Central memory CD8-positive, alpha-beta T cell (primary cell): ENCODE results near the gene FYTTD1.

Experiments used
- ATAC-seq: fragments of 150-1000 bp; cut with Tn5 transposase; replicated peaks from 2 replicates; pipeline ENCODE4 v1.10.0; 2022; ENCODE audit warnings: mild to moderate bottlenecking, moderate FRiP score, moderate number of reproducible peaks; ENCODE audit not compliant: poor library complexity, severe bottlenecking; ENCODE audit errors: extremely low read depth
- DNase-seq, 2 donors: peaks; one replicate each; pipeline ENCODE4 v3.0.0; 2021; ENCODE audit warnings: low spot score in 2 of 2
- H3K27ac Mint-ChIP-seq: one replicate; pipeline ENCODE4 v1.8.0; 2022; ENCODE audit warnings: low read depth, mild to moderate bottlenecking, moderate library complexity, mixed read lengths
- H3K27me3 Mint-ChIP-seq: one replicate; pipeline ENCODE4 v1.8.0; 2022; ENCODE audit warnings: mixed read lengths
- H3K36me3 Mint-ChIP-seq: one replicate; pipeline ENCODE4 v1.8.0; 2022; ENCODE audit warnings: mild to moderate bottlenecking, moderate library complexity, mixed read lengths; ENCODE audit not compliant: insufficient read depth
- H3K4me1 Mint-ChIP-seq: one replicate; pipeline ENCODE4 v1.8.0; 2022; ENCODE audit warnings: mixed read lengths
- H3K4me3 Mint-ChIP-seq: one replicate; pipeline ENCODE4 v1.8.0; 2022; ENCODE audit warnings: mild to moderate bottlenecking, moderate library complexity, mixed read lengths
- H3K9me3 Mint-ChIP-seq: one replicate; pipeline ENCODE4 v1.8.0; 2022; ENCODE audit warnings: mixed read lengths

Gene FYTTD1

GRCh38 chr3:197801891-197802778 lies 52.5 kb downstream of the FYTTD1 start:
- H3K27me3 Mint-ChIP-seq, result no peaks in the 10 kb centered on the region
- peaks cover 46% of the 10 kb centered on the region for H3K4me1 Mint-ChIP-seq
- peak overlapping the region; percentile 66 for H3K27ac Mint-ChIP-seq
- peaks cover 5% of the 10 kb centered on the region for H3K36me3 Mint-ChIP-seq
- peak; percentile 77 for ATAC-seq
- DNase-seq, result no peak
- no peaks in the 10 kb centered on the region for H3K9me3 Mint-ChIP-seq
- H3K4me3 Mint-ChIP-seq, result peak overlapping the region; percentile 21

- no peak overlapping the region for H3K4me3 Mint-ChIP-seq
- ATAC-seq, result no peak
- DNase-seq, result no peak
- no peaks in the 10 kb centered on the region for H3K9me3 Mint-ChIP-seq
- no peaks in the 10 kb centered on the region for H3K27me3 Mint-ChIP-seq
- no peak overlapping the region for H3K27ac Mint-ChIP-seq
- peaks cover 5% of the 10 kb centered on the region for H3K36me3 Mint-ChIP-seq
- H3K4me1 Mint-ChIP-seq, result peaks cover 50% of the 10 kb centered on the region
Observed at GRCh38 chr3:197802779-197803459, 53.2 kb downstream of the FYTTD1 start.

GRCh38 chr3:197804511-197804910 lies 54.8 kb downstream of the FYTTD1 start:
- H3K4me1 Mint-ChIP-seq, result peaks cover 62% of the 10 kb centered on the region
- H3K4me3 Mint-ChIP-seq, result no peak overlapping the region
- H3K27me3 Mint-ChIP-seq, result no peaks in the 10 kb centered on the region
- H3K36me3 Mint-ChIP-seq, result peaks cover 5% of the 10 kb centered on the region
- no peaks in the 10 kb centered on the region for H3K9me3 Mint-ChIP-seq
- no peak overlapping the region for H3K27ac Mint-ChIP-seq
- DNase-seq, result no peak
- no peak for ATAC-seq

GRCh38 chr3:197807969-197808587 lies 58.4 kb downstream of the FYTTD1 start:
- Mint-ChIP-seq H3K27me3 (no peaks in the 10 kb centered on the region), H3K27ac (peak overlapping the region; percentile 62), H3K36me3 (peaks cover 2% of the 10 kb centered on the region), H3K4me3 (no peak overlapping the region), H3K4me1 (peaks cover 40% of the 10 kb centered on the region), H3K9me3 (no peaks in the 10 kb centered on the region)
- no peak for ATAC-seq
- DNase-seq, result no peak

- H3K27ac Mint-ChIP-seq, result peak overlapping the region; percentile 42
- H3K4me1 Mint-ChIP-seq, result peaks cover 33% of the 10 kb centered on the region
- peak overlapping the region; percentile 0 for H3K4me3 Mint-ChIP-seq
- peaks cover 5% of the 10 kb centered on the region for H3K36me3 Mint-ChIP-seq
- H3K27me3 Mint-ChIP-seq, result no peaks in the 10 kb centered on the region
- no peaks in the 10 kb centered on the region for H3K9me3 Mint-ChIP-seq
- DNase-seq, result no peak
- no peak for ATAC-seq
Observed at GRCh38 chr3:197809356-197810020, 59.8 kb downstream of the FYTTD1 start.

GRCh38 chr3:197810901-197811300 lies 61.2 kb downstream of the FYTTD1 start:
- Mint-ChIP-seq H3K36me3 (peaks cover 5% of the 10 kb centered on the region), H3K4me1 (peaks cover 38% of the 10 kb centered on the region), H3K9me3 (no peaks in the 10 kb centered on the region), H3K4me3 (no peak overlapping the region), H3K27ac (no peak overlapping the region), H3K27me3 (no peaks in the 10 kb centered on the region)
- ATAC-seq, result no peak
- no peak for DNase-seq

GRCh38 chr3:197811343-197811742 lies 61.7 kb downstream of the FYTTD1 start:
- DNase-seq (no peak), ATAC-seq (no peak)
- Mint-ChIP-seq H3K27me3 (no peaks in the 10 kb centered on the region), H3K9me3 (no peaks in the 10 kb centered on the region), H3K36me3 (peaks cover 5% of the 10 kb centered on the region), H3K27ac (no peak overlapping the region), H3K4me1 (peaks cover 38% of the 10 kb centered on the region), H3K4me3 (no peak overlapping the region)

- peaks cover 17% of the 10 kb centered on the region for H3K4me1 Mint-ChIP-seq
- no peak overlapping the region for H3K4me3 Mint-ChIP-seq
- H3K27me3 Mint-ChIP-seq, result no peaks in the 10 kb centered on the region
- H3K36me3 Mint-ChIP-seq, result peaks cover 8% of the 10 kb centered on the region
- H3K9me3 Mint-ChIP-seq, result no peaks in the 10 kb centered on the region
- no peak overlapping the region for H3K27ac Mint-ChIP-seq
- no peak for ATAC-seq
- no peak for DNase-seq
Observed at GRCh38 chr3:197814372-197814771, 64.7 kb downstream of the FYTTD1 start.

- peaks cover 15% of the 10 kb centered on the region for H3K4me1 Mint-ChIP-seq
- ATAC-seq (no peak), DNase-seq (no peak)
- no peaks in the 10 kb centered on the region for H3K9me3 Mint-ChIP-seq
- H3K27ac Mint-ChIP-seq, result peak overlapping the region; percentile 37
- H3K4me3 Mint-ChIP-seq, result no peak overlapping the region
- H3K36me3 Mint-ChIP-seq, result peaks cover 34% of the 10 kb centered on the region
- H3K27me3 Mint-ChIP-seq, result no peaks in the 10 kb centered on the region
Observed at GRCh38 chr3:197820550-197821335, 71.1 kb downstream of the FYTTD1 start.

- H3K4me3 Mint-ChIP-seq, result no peak overlapping the region
- no peak for ATAC-seq
- no peaks in the 10 kb centered on the region for H3K9me3 Mint-ChIP-seq
- peaks cover 4% of the 10 kb centered on the region for H3K4me1 Mint-ChIP-seq
- no peaks in the 10 kb centered on the region for H3K27me3 Mint-ChIP-seq
- no peak for DNase-seq
- no peak overlapping the region for H3K27ac Mint-ChIP-seq
- peaks cover 51% of the 10 kb centered on the region for H3K36me3 Mint-ChIP-seq
Observed at GRCh38 chr3:197829397-197830045, 79.8 kb downstream of the FYTTD1 start.

- H3K9me3 Mint-ChIP-seq, result no peaks in the 10 kb centered on the region
- no peak for ATAC-seq
- no peak overlapping the region for H3K4me3 Mint-ChIP-seq
- H3K27ac Mint-ChIP-seq, result no peak overlapping the region
- DNase-seq, result no peak
- no peaks in the 10 kb centered on the region for H3K4me1 Mint-ChIP-seq
- H3K27me3 Mint-ChIP-seq, result no peaks in the 10 kb centered on the region
- peaks cover 53% of the 10 kb centered on the region for H3K36me3 Mint-ChIP-seq
Observed at GRCh38 chr3:197830308-197830966, 80.8 kb downstream of the FYTTD1 start.
